Measurements from ENCODE around the gene AGPAT2.
A peak's percentile ranks its signal among the peaks of the same experiment; 100 is the strongest.

AGPAT2 gene

DNA sequence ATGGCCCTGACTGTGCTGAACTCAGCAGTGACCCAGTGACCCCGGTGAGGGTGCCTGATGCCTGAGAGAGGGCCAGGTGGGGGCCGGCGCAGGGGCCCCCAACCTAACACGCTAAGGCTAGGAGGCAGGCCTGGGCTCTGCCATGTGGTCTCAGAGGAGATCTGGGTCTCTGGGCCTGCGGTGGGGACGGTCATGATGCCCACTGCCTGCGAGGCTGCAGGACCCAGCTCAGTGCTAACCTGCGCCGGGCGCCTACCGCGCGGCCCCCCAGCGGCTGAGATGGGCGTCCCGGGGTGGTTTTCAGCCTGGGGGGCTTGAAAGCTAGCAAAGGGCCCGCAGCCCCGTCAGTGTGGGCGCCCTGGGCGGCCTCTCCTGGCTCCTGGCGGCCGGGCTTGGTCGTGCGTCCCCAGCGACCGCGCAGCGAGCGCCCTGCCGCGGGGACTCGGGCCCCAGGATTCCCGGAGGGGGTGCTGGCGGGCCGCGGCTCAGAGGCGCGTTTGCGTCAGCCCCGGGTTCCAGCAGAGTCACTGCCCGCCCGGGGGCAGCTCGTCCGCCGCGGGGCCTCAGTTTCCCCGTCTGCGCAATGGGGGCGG, 22.1 kb downstream of the AGPAT2 start:
- H3K4me3 ChIP-seq (ENCODE audit: low read depth in 1 of 5, low read length in 5 of 5): peak overlapping the region in 4 of 5 donors; percentile 36 to 92 (median 72)
- peaks cover 0 to 41% (median 7%) of the 10 kb centered on the region in 5 donors for H3K36me3 ChIP-seq (ENCODE audit: control insufficient read depth in 5 of 5, insufficient read depth in 5 of 5, low read length in 5 of 5)
- H3K27me3 ChIP-seq (ENCODE audit: control insufficient read depth in 5 of 5, insufficient read depth in 4 of 5, low read length in 5 of 5): peaks cover 0 to 8% (median 0%) of the 10 kb centered on the region in 5 donors
- peaks cover 0 to 65% (median 35%) of the 10 kb centered on the region in 5 donors for H3K4me1 ChIP-seq (ENCODE audit: control insufficient read depth in 5 of 5, insufficient read depth in 5 of 5, low read length in 5 of 5)
- no peaks in the 10 kb centered on the region for H3K9me3 ChIP-seq (ENCODE audit: control insufficient read depth in 5 of 5, low read length in 5 of 5)
- H3K27ac ChIP-seq (ENCODE audit: low read depth, low read length): peak overlapping the region; percentile 90
- H3K9ac ChIP-seq (ENCODE audit: low read length in 5 of 5): peak overlapping the region in 3 of 5 donors; percentile 52 to 83 (median 57)

DNA sequence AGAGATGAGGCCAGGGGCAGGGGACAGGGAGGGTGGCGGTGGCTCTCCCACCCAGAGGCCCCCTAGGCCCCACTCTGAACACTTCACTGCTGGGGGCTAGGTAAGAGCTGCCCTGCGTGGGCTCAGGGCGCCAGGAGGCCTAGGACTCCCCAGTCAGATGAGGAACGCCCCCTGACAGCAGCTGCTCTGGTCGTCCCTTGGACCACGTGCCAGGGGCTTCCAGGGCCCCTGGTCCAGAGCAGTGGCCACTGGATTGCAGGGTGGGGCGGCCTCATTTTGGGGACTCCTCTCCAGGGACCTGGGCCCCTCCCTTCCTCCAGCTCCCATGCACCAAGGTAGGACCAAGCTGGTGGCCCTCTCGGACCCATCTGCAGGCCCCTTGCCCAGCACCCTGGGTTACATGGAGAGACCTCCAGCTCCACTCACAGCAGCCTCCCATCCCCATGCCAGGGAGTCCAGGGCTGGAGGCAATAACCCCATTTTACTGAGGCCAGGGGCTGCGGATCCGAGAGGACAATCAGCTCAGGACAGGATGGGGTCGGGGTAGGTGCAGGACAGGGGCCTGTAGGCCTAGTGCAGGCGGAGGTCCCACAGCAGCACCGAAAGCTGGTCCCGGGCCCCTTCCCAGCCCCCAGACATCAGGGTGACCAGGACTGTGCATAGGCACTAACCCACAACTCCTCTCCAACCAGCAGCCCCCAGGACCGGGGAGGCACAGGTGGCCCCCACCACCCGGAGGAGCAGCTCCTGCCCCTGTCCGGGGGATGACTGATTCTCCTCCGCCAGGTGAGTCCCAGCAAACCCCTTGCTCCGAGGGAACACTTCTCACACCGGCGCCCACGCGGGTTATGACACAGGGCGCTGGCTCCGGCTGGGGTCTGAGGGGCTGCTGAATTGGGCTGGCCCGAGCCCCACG, 23.0 kb downstream of the AGPAT2 start:
- Histone ChIP-seq H3K27ac (ENCODE audit: low read depth, low read length) (peak overlapping the region; percentile 90), H3K9me3 (ENCODE audit: control insufficient read depth in 5 of 5, low read length in 5 of 5) (no peaks in the 10 kb centered on the region), H3K36me3 (ENCODE audit: control insufficient read depth in 5 of 5, insufficient read depth in 5 of 5, low read length in 5 of 5) (peaks cover 0 to 33% (median 7%) of the 10 kb centered on the region in 5 donors), H3K9ac (ENCODE audit: low read length in 5 of 5) (peak overlapping the region in 4 of 5 donors; percentile 35 to 83 (median 57)), H3K27me3 (ENCODE audit: control insufficient read depth in 5 of 5, insufficient read depth in 4 of 5, low read length in 5 of 5) (peaks cover 0 to 12% (median 0%) of the 10 kb centered on the region in 5 donors), H3K4me3 (ENCODE audit: low read depth in 1 of 5, low read length in 5 of 5) (peak overlapping the region; percentile 19 to 92 (median 71)), H3K4me1 (ENCODE audit: control insufficient read depth in 5 of 5, insufficient read depth in 5 of 5, low read length in 5 of 5) (peaks cover 0 to 62% (median 28%) of the 10 kb centered on the region in 5 donors)

DNA sequence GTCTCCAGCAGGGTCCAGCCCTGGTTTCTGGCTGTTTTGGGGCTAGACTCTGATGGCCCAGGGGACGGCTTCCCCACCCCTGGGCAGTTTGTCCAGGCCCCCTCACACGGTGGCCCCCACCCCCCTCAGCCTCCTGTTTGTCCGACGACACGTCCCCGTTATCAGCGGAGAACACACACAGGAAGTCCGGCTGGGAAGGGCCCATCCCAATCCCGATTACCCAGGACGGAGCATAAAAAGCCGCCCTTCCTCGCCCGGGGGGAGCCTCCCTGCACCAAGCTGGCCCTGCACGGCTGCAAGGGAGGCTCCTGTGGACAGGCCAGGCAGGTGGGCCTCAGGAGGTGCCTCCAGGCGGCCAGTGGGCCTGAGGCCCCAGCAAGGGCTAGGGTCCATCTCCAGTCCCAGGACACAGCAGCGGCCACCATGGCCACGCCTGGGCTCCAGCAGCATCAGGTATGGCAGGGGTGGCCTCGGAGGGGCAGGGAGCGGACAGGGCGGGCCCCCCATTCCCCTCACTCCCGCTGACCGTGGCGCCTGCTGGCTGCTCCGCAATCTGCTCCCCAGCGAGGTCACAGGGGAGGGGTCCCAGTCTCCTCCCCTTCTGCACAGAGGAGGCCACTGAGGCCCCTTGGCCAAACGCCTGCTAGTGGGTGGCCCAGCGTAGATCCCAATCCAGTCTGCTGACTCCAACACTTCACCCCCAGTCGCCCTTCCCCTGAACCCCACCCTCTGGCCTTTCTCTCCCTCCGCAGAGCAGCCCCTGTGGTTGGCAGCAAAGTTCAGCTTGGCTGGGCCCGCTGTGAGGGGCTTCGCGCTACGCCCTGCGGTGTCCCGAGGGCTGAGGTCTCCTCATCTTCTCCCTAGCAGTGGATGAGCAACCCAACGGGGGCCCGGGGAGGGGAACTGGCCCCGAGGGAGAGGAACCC, 24.3 kb downstream of the AGPAT2 start, which contains the start of gene EGFL7:
TSS of gene EGFL7 (plus strand) at position 261 of the 926 bp plus-strand sequence. CDS start 5,367 bp downstream, outside the sequence.
- Histone ChIP-seq H3K4me1 (ENCODE audit: control insufficient read depth in 5 of 5, insufficient read depth in 5 of 5, low read length in 5 of 5) (peaks cover 0 to 61% (median 28%) of the 10 kb centered on the region in 5 donors), H3K36me3 (ENCODE audit: control insufficient read depth in 5 of 5, insufficient read depth in 5 of 5, low read length in 5 of 5) (peaks cover 0 to 21% (median 7%) of the 10 kb centered on the region in 5 donors), H3K27ac (ENCODE audit: low read depth, low read length) (peak within 1 kb of the TSS; percentile 90), H3K9me3 (ENCODE audit: control insufficient read depth in 5 of 5, low read length in 5 of 5) (no peaks in the 10 kb centered on the region), H3K4me3 (ENCODE audit: low read depth in 1 of 5, low read length in 5 of 5) (peak within 1 kb of the TSS; percentile 42 to 92 (median 71)), H3K27me3 (ENCODE audit: control insufficient read depth in 5 of 5, insufficient read depth in 4 of 5, low read length in 5 of 5) (peaks cover 0 to 25% (median 9%) of the 10 kb centered on the region in 5 donors), H3K9ac (ENCODE audit: low read length in 5 of 5) (peak within 1 kb of the TSS in 4 of 5 donors; percentile 35 to 83 (median 57))

DNA sequence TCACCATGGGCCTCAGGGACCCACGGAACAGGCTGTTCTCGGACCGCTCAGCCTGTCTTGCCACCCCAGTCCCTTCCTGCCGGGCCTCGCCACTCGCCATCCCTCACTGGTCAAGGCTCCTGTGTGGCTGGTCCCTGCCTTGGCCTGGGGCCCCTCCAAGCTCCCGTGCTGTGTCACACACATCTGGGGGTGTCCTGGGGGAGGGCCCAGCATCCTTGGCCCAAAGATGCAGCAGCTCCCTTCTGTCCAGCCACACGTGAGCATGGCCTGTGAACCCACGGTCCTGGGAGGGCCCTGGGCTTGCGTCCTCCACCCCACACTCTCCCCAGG, 25.0 kb downstream of the AGPAT2 start:
- H3K9ac ChIP-seq (ENCODE audit: low read length in 5 of 5): peak overlapping the region in 3 of 5 donors; percentile 10 to 50 (median 30)
- no peaks in the 10 kb centered on the region for H3K9me3 ChIP-seq (ENCODE audit: control insufficient read depth in 5 of 5, low read length in 5 of 5)
- peak overlapping the region; percentile 90 for H3K27ac ChIP-seq (ENCODE audit: low read depth, low read length)
- H3K36me3 ChIP-seq (ENCODE audit: control insufficient read depth in 5 of 5, insufficient read depth in 5 of 5, low read length in 5 of 5): peaks cover 0 to 14% (median 7%) of the 10 kb centered on the region in 5 donors
- H3K4me1 ChIP-seq (ENCODE audit: control insufficient read depth in 5 of 5, insufficient read depth in 5 of 5, low read length in 5 of 5): peaks cover 0 to 61% (median 34%) of the 10 kb centered on the region in 5 donors
- peak overlapping the region in 3 of 5 donors; percentile 71 to 92 (median 73) for H3K4me3 ChIP-seq (ENCODE audit: low read depth in 1 of 5, low read length in 5 of 5)
- peaks cover 0 to 28% (median 14%) of the 10 kb centered on the region in 5 donors for H3K27me3 ChIP-seq (ENCODE audit: control insufficient read depth in 5 of 5, insufficient read depth in 4 of 5, low read length in 5 of 5)

DNA sequence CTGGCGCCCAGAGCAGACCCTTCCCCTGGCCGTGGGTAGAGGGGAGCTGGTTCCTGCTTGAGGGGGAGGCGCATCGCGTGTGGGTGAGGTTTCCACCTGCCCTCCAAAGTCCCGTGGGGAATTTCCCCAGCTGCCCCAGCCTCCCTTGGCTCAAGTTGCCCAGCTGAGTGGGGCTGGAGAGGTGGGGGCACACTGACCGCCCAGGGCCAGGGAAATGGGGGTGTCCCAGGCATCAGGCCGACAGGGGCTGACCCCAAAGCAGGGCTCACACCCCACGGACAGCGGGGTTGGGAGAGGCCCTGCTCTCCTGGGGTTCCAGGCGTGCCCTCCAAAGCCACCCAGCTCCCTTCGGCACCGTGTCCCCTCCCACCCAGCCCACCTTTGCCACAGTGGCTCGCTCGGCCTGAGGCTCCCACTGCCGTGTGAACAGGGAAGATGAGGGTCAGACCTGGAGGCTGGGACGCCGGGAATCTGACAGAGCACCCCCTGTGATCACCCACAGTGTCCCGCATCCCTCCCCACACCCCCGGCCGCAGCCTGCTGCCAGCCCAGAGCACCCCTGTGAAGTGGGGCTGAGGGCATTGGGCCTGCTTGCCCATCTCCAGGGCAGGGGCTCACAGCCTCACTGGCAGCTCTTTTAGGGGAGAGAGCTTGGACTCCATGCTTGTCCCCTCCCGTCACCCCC, 25.5 kb downstream of the AGPAT2 start:
- Histone ChIP-seq H3K36me3 (ENCODE audit: control insufficient read depth in 5 of 5, insufficient read depth in 5 of 5, low read length in 5 of 5) (peaks cover 0 to 10% (median 7%) of the 10 kb centered on the region in 5 donors), H3K27ac (ENCODE audit: low read depth, low read length) (peak overlapping the region; percentile 90), H3K4me1 (ENCODE audit: control insufficient read depth in 5 of 5, insufficient read depth in 5 of 5, low read length in 5 of 5) (peaks cover 0 to 61% (median 35%) of the 10 kb centered on the region in 5 donors), H3K4me3 (ENCODE audit: low read depth in 1 of 5, low read length in 5 of 5) (peak overlapping the region in 3 of 5 donors; percentile 71 to 92 (median 73)), H3K9ac (ENCODE audit: low read length in 5 of 5) (peak overlapping the region in 3 of 5 donors; percentile 10 to 51 (median 50)), H3K27me3 (ENCODE audit: control insufficient read depth in 5 of 5, insufficient read depth in 4 of 5, low read length in 5 of 5) (peaks cover 0 to 32% (median 19%) of the 10 kb centered on the region in 5 donors), H3K9me3 (ENCODE audit: control insufficient read depth in 5 of 5, low read length in 5 of 5) (no peaks in the 10 kb centered on the region)

DNA sequence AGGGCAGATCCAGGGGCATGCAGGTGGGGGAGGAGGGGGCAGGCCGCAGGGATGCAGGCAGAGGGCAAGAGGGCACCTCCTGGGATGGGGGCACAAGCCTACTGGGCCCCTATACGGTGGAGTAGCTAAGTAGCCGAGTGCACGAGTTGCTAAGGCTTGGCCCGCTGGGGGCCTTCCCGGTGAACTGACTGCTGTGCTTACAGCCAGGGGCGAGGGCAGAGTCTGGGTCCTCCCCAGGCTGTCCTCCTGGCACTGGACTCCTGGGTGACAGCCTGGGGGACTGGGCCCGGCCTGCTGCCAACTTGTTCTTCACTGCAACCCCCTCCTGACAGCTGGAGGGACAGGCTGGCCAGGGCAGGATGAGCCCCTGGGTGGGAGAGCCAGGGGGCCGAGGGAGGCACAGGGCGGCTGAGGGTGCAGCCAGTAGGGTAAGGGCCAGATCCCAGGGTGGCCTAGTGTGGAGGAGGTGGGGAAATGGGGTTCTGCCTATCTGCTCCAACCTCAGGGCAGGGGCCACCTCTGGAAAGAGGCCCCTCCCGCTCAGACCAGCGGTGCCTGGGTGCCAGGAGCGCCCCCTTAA, 26.2 kb downstream of the AGPAT2 start:
- H3K27ac ChIP-seq (ENCODE audit: low read depth, low read length): peak overlapping the region; percentile 90
- peak overlapping the region in 3 of 5 donors; percentile 71 to 92 (median 73) for H3K4me3 ChIP-seq (ENCODE audit: low read depth in 1 of 5, low read length in 5 of 5)

DNA sequence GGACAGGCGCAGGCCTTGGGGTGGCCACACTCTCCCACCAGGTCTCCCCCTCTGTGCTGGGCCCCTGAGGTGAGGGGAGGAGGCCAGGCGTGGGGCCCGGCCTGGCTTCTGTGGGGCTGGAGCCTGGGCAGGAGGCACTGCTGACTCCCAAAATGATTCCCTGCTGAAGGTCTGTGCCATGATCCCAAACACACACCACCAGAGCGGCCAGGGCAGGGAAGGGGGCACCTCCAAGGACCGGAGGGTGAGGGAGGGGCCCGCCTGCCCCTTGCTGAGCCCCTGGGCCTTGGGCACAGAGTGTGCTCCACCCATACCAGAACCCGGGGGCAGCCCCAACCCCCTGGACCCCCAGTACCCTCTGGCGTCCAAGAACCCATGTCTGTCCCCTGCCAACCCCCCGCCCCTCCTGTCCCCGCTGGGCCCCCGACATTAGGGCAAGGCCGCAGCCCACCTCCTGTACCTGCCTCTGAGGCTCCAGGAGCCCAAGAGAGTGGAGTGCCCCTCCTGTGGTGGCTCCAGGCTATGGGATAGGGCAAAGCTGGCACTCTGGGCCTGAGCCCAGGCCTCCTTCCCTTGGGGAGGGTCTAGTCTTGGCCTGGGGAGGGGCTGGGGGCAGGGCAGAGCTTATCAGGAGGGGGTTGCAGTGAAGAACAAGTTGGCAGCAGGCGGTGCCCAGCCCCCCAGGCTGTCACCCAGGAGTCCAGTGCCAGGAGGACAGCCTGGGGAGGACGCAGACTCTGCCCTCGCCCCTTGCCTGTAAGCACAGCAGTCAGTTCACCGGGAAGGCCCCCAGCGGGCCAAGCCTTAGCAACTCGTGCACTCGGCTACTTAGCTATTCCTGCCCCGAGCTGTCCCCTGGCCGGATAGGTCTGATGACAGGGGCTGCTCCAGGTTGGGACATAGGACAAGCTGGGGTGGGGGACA, 27.1 kb downstream of the AGPAT2 start:
- peaks cover 0 to 10% (median 7%) of the 10 kb centered on the region in 5 donors for H3K36me3 ChIP-seq (ENCODE audit: control insufficient read depth in 5 of 5, insufficient read depth in 5 of 5, low read length in 5 of 5)
- no peaks in the 10 kb centered on the region for H3K9me3 ChIP-seq (ENCODE audit: control insufficient read depth in 5 of 5, low read length in 5 of 5)
- H3K27me3 ChIP-seq (ENCODE audit: control insufficient read depth in 5 of 5, insufficient read depth in 4 of 5, low read length in 5 of 5): peaks cover 2 to 40% (median 32%) of the 10 kb centered on the region in 5 donors
- H3K9ac ChIP-seq (ENCODE audit: low read length in 5 of 5): peak overlapping the region in 3 of 5 donors; percentile 56 to 83 (median 59)
- H3K27ac ChIP-seq (ENCODE audit: low read depth, low read length): peak overlapping the region; percentile 90
- H3K4me1 ChIP-seq (ENCODE audit: control insufficient read depth in 5 of 5, insufficient read depth in 5 of 5, low read length in 5 of 5): peaks cover 0 to 67% (median 42%) of the 10 kb centered on the region in 5 donors
- peak overlapping the region in 3 of 5 donors; percentile 57 to 92 (median 73) for H3K4me3 ChIP-seq (ENCODE audit: low read depth in 1 of 5, low read length in 5 of 5)

More for the DNA sequence above, 26.2 kb downstream of the AGPAT2 start:
- Histone ChIP-seq H3K36me3 (ENCODE audit: control insufficient read depth in 5 of 5, insufficient read depth in 5 of 5, low read length in 5 of 5) (peaks cover 0 to 10% (median 7%) of the 10 kb centered on the region in 5 donors), H3K9me3 (ENCODE audit: control insufficient read depth in 5 of 5, low read length in 5 of 5) (no peaks in the 10 kb centered on the region), H3K9ac (ENCODE audit: low read length in 5 of 5) (peak overlapping the region in 2 of 5 donors; percentile 51 to 58), H3K27me3 (ENCODE audit: control insufficient read depth in 5 of 5, insufficient read depth in 4 of 5, low read length in 5 of 5) (peaks cover 0 to 34% (median 26%) of the 10 kb centered on the region in 5 donors), H3K4me1 (ENCODE audit: control insufficient read depth in 5 of 5, insufficient read depth in 5 of 5, low read length in 5 of 5) (peaks cover 0 to 64% (median 39%) of the 10 kb centered on the region in 5 donors)

All from subcutaneous abdominal adipose tissue (tissue), 5 donors.